H1 (cell line): ENCODE measurements around the gene SEMA4D. TPM values are rescaled to one million over a fixed set of nuclear protein-coding genes. Genes with fewer than 3 reads are reported as not detected.

Experiments used
- CTCF ChIA-PET: fragments of 300-600 bp; sonication (Branson Sonifier 250); formaldehyde crosslinking; loops from one replicate; lab custom pipeline; 2021; ENCODE audit not compliant: partially characterized antibody; lab: Charles Lee
- POLR2A ChIA-PET: fragments of 300-600 bp; sonication (Branson Sonifier 250); formaldehyde crosslinking; loops from one replicate; lab custom pipeline; 2021; ENCODE audit warnings: inconsistent platforms; ENCODE audit not compliant: partially characterized antibody; lab: Charles Lee
- DNase-seq, 2 experiments: peaks; one replicate each; pipeline versions ENCODE4 v3.0.0 to v3.0.0-alpha.2; 2010 to 2022; ENCODE audit warnings: low spot score in 2 of 2, low read depth in 1 of 2, mixed read lengths in 1 of 2
- FAIRE-seq: peaks from 2 replicates; lab custom pipeline; 2011; peaks lifted over from hg19 to GRCh38; lab: Jason Lieb, UNC
- H2AFZ ChIP-seq: 2 replicates; pipeline ENCODE4 v1.8.1; 2012; ENCODE audit warnings: low read length, inconsistent platforms
- H2AK5ac ChIP-seq: 2 replicates; pipeline ENCODE4 v1.6.1; 2013; ENCODE audit warnings: low read depth, low read length
- H2BK120ac ChIP-seq: replicated peaks from 2 replicates; pipeline ENCODE3; 2013; ENCODE audit warnings: low read depth, low read length, inconsistent platforms
- H2BK12ac ChIP-seq: 2 replicates; pipeline ENCODE4 v1.6.1; 2013; ENCODE audit warnings: low read depth, low read length
- H2BK15ac ChIP-seq: 2 replicates; pipeline ENCODE4 v1.6.1; 2013; ENCODE audit warnings: low read length
- H2BK20ac ChIP-seq: 2 replicates; pipeline ENCODE4 v1.6.1; 2013; ENCODE audit warnings: low read length
- H2BK5ac ChIP-seq: 2 replicates; pipeline ENCODE4 v1.6.1; 2013; ENCODE audit warnings: low read depth, low read length
- H3K14ac ChIP-seq: 2 replicates; pipeline ENCODE4 v1.6.1; 2013; ENCODE audit warnings: inconsistent platforms; ENCODE audit not compliant: insufficient read length
- H3K18ac ChIP-seq: 2 replicates; pipeline ENCODE4 v1.6.1; 2013; ENCODE audit warnings: low read length; ENCODE audit errors: extremely low read depth
- H3K23ac ChIP-seq: 2 replicates; pipeline ENCODE4 v1.6.1; 2013; ENCODE audit warnings: inconsistent platforms; ENCODE audit not compliant: insufficient read length
- H3K23me2 ChIP-seq: 2 replicates; pipeline ENCODE4 v1.6.1; 2013; ENCODE audit warnings: low read depth, low read length
- H3K27ac ChIP-seq: 2 replicates; pipeline ENCODE4 v1.6.1; 2011; ENCODE audit warnings: low read depth, low read length, inconsistent platforms
- H3K27me3 ChIP-seq, 4 experiments: replicated peaks in 1 of 4; 1 replicate in 1 of 4; 2 replicates in 3 of 4; pipeline versions ENCODE4 v1.6.1 to v1.8.1; 2011 to 2013; ENCODE audit warnings: low read length in 3 of 4, mild to moderate bottlenecking in 3 of 4, inconsistent platforms in 2 of 4, mixed read lengths in 2 of 4, moderate library complexity in 1 of 4; ENCODE audit not compliant: control insufficient read depth in 3 of 4, insufficient read depth in 3 of 4; ENCODE audit errors: extremely low read depth in 1 of 4
- H3K36me3 ChIP-seq, 4 experiments: 2 replicates each; pipeline versions ENCODE4 v1.6.1 to v1.8.1; 2011 to 2013; ENCODE audit warnings: mild to moderate bottlenecking in 4 of 4, low read length in 3 of 4, moderate library complexity in 2 of 4, control low read depth in 1 of 4, inconsistent platforms in 1 of 4; ENCODE audit not compliant: insufficient read depth in 4 of 4, control insufficient read depth in 2 of 4
- H3K4ac ChIP-seq: replicated peaks from 2 replicates; pipeline ENCODE3; 2013; ENCODE audit warnings: low read length, low read depth, mixed read lengths, inconsistent platforms; ENCODE audit not compliant: insufficient read length
- H3K4me1 ChIP-seq, 4 experiments: replicated peaks in 1 of 4; 1 replicate in 1 of 4; 2 replicates in 3 of 4; pipeline versions ENCODE4 v1.6.1 to v1.8.1; 2011 to 2013; ENCODE audit warnings: low read length in 3 of 4, inconsistent platforms in 2 of 4, mixed read lengths in 1 of 4; ENCODE audit not compliant: insufficient read depth in 4 of 4, control insufficient read depth in 3 of 4
- H3K4me2 ChIP-seq, 2 experiments: 2 replicates each; pipeline versions ENCODE4 v1.6.1 to v1.8.1; 2011 to 2013; ENCODE audit warnings: low read depth in 2 of 2, low read length in 2 of 2, control low read depth in 1 of 2, inconsistent platforms in 1 of 2, mild to moderate bottlenecking in 1 of 2; ENCODE audit not compliant: insufficient read depth in 1 of 2
- H3K4me3 ChIP-seq, 4 experiments: fragments of 200-600, 300-600 bp in 1 of 4; sonication (generic), shearing (Covaris generic), sonication (Bioruptor Twin) in 1 of 4; 2 replicates each; pipeline versions ENCODE4 v1.5.1 to v1.8.1; 2011 to 2016; ENCODE audit warnings: low read length in 4 of 4, low read depth in 3 of 4, control low read depth in 2 of 4, inconsistent platforms in 2 of 4, mild to moderate bottlenecking in 2 of 4, mixed read lengths in 1 of 4, moderate library complexity in 1 of 4; ENCODE audit not compliant: insufficient read depth in 2 of 4; ENCODE audit errors: extremely low read depth in 1 of 4
- H3K56ac ChIP-seq: replicated peaks from 2 replicates; pipeline ENCODE3; 2013; ENCODE audit warnings: low read depth, mild to moderate bottlenecking, mixed read lengths, low read length, inconsistent platforms; ENCODE audit not compliant: insufficient read length
- H3K79me1 ChIP-seq: 2 replicates; pipeline ENCODE4 v1.6.1; 2013; ENCODE audit warnings: low read depth, low read length, control low read depth
- H3K79me2 ChIP-seq, 2 experiments: 2 replicates each; pipeline versions ENCODE4 v1.6.1 to v1.8.1; 2012 to 2013; ENCODE audit warnings: low read length in 2 of 2, mild to moderate bottlenecking in 2 of 2, inconsistent platforms in 1 of 2; ENCODE audit not compliant: insufficient read depth in 2 of 2, control insufficient read depth in 1 of 2
- H3K9ac ChIP-seq, 4 experiments: replicated peaks in 1 of 4; 1 replicate in 1 of 4; 2 replicates in 3 of 4; pipeline versions ENCODE4 v1.6.1 to v1.8.1; 2011 to 2013; ENCODE audit warnings: low read depth in 3 of 4, low read length in 3 of 4, control low read depth in 2 of 4, mild to moderate bottlenecking in 2 of 4, moderate library complexity in 2 of 4, inconsistent platforms in 1 of 4; ENCODE audit errors: extremely low read depth in 1 of 4
- H3K9me3 ChIP-seq, 2 experiments: 2 replicates each; pipeline versions ENCODE4 v1.6.1 to v1.8.1; 2012 to 2013; ENCODE audit warnings: mild to moderate bottlenecking in 2 of 2, moderate library complexity in 2 of 2, control low read depth in 1 of 2, inconsistent platforms in 1 of 2, low read depth in 1 of 2, low read length in 1 of 2, mixed read lengths in 1 of 2; ENCODE audit not compliant: insufficient read depth in 2 of 2
- H4K20me1 ChIP-seq, 2 experiments: replicated peaks in 1 of 2; 2 replicates each; pipeline versions ENCODE3 to v1.8.1; 2011 to 2013; ENCODE audit warnings: inconsistent platforms in 2 of 2, low read length in 2 of 2, mild to moderate bottlenecking in 1 of 2; ENCODE audit not compliant: insufficient read depth in 2 of 2, control insufficient read depth in 1 of 2
- H4K5ac ChIP-seq: 2 replicates; pipeline ENCODE4 v1.6.1; 2013; ENCODE audit warnings: low read length, low read depth, mixed read lengths, inconsistent platforms; ENCODE audit not compliant: insufficient read length
- H4K8ac ChIP-seq: 2 replicates; pipeline ENCODE4 v1.8.0; 2013; ENCODE audit warnings: mild to moderate bottlenecking, moderate library complexity, low read length, inconsistent platforms; ENCODE audit not compliant: insufficient read depth; ENCODE audit errors: extremely low read depth
- H4K91ac ChIP-seq: replicated peaks from 2 replicates; pipeline ENCODE3; 2013; ENCODE audit warnings: low read length, mixed read lengths, inconsistent platforms; ENCODE audit not compliant: insufficient read length
- ASH2L ChIP-seq: fragments of 200-600, 300-600 bp; sonication (generic); IDR thresholded peaks from one replicate; pipeline ENCODE4 v1.7.1; 2017; ENCODE audit warnings: low read length
- CHD1 ChIP-seq: IDR thresholded peaks from 2 replicates; pipeline ENCODE4 v1.6.1; 2012; ENCODE audit warnings: low read depth, low read length, improper control_type of control experiment
- CHD2 ChIP-seq: IDR thresholded peaks from 2 replicates; pipeline ENCODE4 v1.6.1; 2012; ENCODE audit warnings: low read length, improper control_type of control experiment
- HDAC6 ChIP-seq: IDR thresholded peaks from one replicate; pipeline ENCODE4 v1.7.1; 2012; ENCODE audit warnings: low read depth, mild to moderate bottlenecking, inconsistent platforms, low read length, moderate library complexity
- MAFK ChIP-seq: IDR thresholded peaks from 2 replicates; pipeline ENCODE4 v1.6.1; 2012; ENCODE audit warnings: low read depth, mild to moderate bottlenecking, improper control_type of control experiment, low read length
- NRF1 ChIP-seq: IDR thresholded peaks from 2 replicates; pipeline ENCODE4 v1.6.1; 2011; ENCODE audit warnings: mild to moderate bottlenecking, low read depth, low read length, improper control_type of control experiment
- RNF2 ChIP-seq: fragments of 200-900, 300-1000 bp; sonication (generic); IDR thresholded peaks from 2 replicates; pipeline ENCODE4 v1.7.1; 2016; ENCODE audit warnings: borderline replicate concordance, low read depth, mild to moderate bottlenecking, antibody characterized with exemption, low read length; ENCODE audit not compliant: poor library complexity, severe bottlenecking; ENCODE audit errors: missing control alignments
- SAP30 ChIP-seq: fragments of 300-600 bp; sonication (generic); IDR thresholded peaks from 2 replicates; pipeline ENCODE4 v1.7.1; 2012; ENCODE audit warnings: low read length, moderate library complexity, mild to moderate bottlenecking, inconsistent platforms; ENCODE audit not compliant: insufficient read depth, insufficient replicate concordance
- SIRT6 ChIP-seq: IDR thresholded peaks from one replicate; pipeline ENCODE4 v1.7.1; 2012; ENCODE audit warnings: low read length, inconsistent platforms
- SP1 ChIP-seq: IDR thresholded peaks from 2 replicates; pipeline ENCODE4 v1.6.1; 2011; ENCODE audit warnings: low read depth, low read length
- SP2 ChIP-seq: IDR thresholded peaks from 2 replicates; pipeline ENCODE4 v1.6.1; 2012; ENCODE audit warnings: mild to moderate bottlenecking, low read length, inconsistent platforms
- SRF ChIP-seq: IDR thresholded peaks from 2 replicates; pipeline ENCODE4 v1.6.1; 2011; ENCODE audit warnings: mild to moderate bottlenecking, low read depth, low read length, moderate library complexity
- TAF1 ChIP-seq: IDR thresholded peaks from 2 replicates; pipeline ENCODE4 v1.6.1; 2011; ENCODE audit warnings: mild to moderate bottlenecking, low read depth, low read length
- YY1 ChIP-seq: IDR thresholded peaks from 2 replicates; pipeline ENCODE4 v1.6.1; 2011; ENCODE audit warnings: low read depth, mild to moderate bottlenecking, low read length
- whole genome bisulfite sequencing, 2 experiments: shearing (Covaris generic) in 1 of 2; methylation state at CpG; one replicate each; pipeline versions ENCODE4 v1.1.6 to v1.1.7; 2013 to 2015; ENCODE audit warnings: low lambda C conversion rate in 2 of 2, mixed read lengths in 2 of 2, inconsistent platforms in 1 of 2, low coverage in 1 of 2, missing lambda C conversion rate in 1 of 2; ENCODE audit not compliant: insufficient replicate concordance in 2 of 2, insufficient coverage in 1 of 2, insufficient read length in 1 of 2; ENCODE audit errors: extremely low coverage in 1 of 2, missing lambda C conversion rate in 1 of 2; 5-methylcytosine and 5-hydroxymethylcytosine counted together
- polyA plus RNA-seq, 7 experiments: library from polyadenylated mRNA; depleted of rRNA in 3 of 7; stranded (reverse) in 5 of 7; unstranded in 2 of 7; fragments of >200 nt in 5 of 7; fragments of 200-250 nt in 2 of 7; gene quantifications; 1 replicate in 5 of 7; 2 replicates in 1 of 7; 4 replicates in 1 of 7; pipeline versions ENCODE4 v1.2.1 to v1.2.3, GENCODE V29; 2011 to 2013; ENCODE audit warnings: missing spikeins in 2 of 7, mixed read lengths in 2 of 7
- total RNA-seq: library from RNA; stranded (reverse); fragmentation: NEBNext Ultra II Directional; extraction: Animal tissue kit (Norgen Biotek cat#: 25700); gene quantifications from 2 replicates; pipeline ENCODE4 v1.2.1, GENCODE V29; 2021

The SEMA4D gene
- total and polyA plus RNA-seq, 2 of the 8 experiments (the other 6 are each of a cell fraction or from before 2014, with no cell fraction given), result 21.0 to 70.4 TPM

GRCh38 chr9:89379508-89380115, 118.3 kb downstream of the SEMA4D start:
- Histone ChIP-seq H3K4me2 (no peak overlapping the region), H3K23me2 (no peaks in the 10 kb centered on the region), H4K91ac (no peak overlapping the region), H2BK12ac (no peak overlapping the region), H3K79me2 (no peaks in the 10 kb centered on the region), H3K4ac (no peak overlapping the region), H4K20me1 (peaks cover 4 to 12% of the 10 kb centered on the region in 2 experiments), H2BK120ac (no peak overlapping the region), H3K23ac (no peak overlapping the region), H2BK15ac (no peak overlapping the region), H3K27ac (no peak overlapping the region), H3K18ac (no peak overlapping the region), H3K4me3 (no peak overlapping the region), H3K27me3 (no peaks in the 10 kb centered on the region), H3K9me3 (no peaks in the 10 kb centered on the region), H4K5ac (no peak overlapping the region), H4K8ac (no peak overlapping the region), H2BK20ac (no peak overlapping the region), H2AFZ (no peak overlapping the region), H3K4me1 (no peaks in the 10 kb centered on the region), H3K36me3 (peaks cover 6 to 16% (median 7%) of the 10 kb centered on the region in 4 experiments; a peak in 6 of 8 replicates), H2AK5ac (no peak overlapping the region), H3K79me1 (no peaks in the 10 kb centered on the region), H3K14ac (no peak overlapping the region), H3K9ac (no peak overlapping the region), H3K56ac (no peak overlapping the region), H2BK5ac (no peak overlapping the region)
- no peak for DNase-seq
- no peak for FAIRE-seq
- CTCF ChIA-PET, result interaction anchor here (0.9 to 1.3 kb wide), 3 partner anchors 10 to 214 kb away, joined by 3 to 5 read pairs (median 3); no protein-coding TSS in a partner anchor
- 94% methylated on average over 14 of the region's 14 CpGs; no CpG with 5 or more reads in 1 of the 2 experiments for WGBS, 2 experiments
- TF ChIP-seq SRF, result no peak
- no peak for TF ChIP-seq SIRT6
- TF ChIP-seq SP2, result no peak
- TF ChIP-seq RNF2, result no peak
- no peak for TF ChIP-seq ASH2L
- TF ChIP-seq TAF1, result no peak
- no peak for TF ChIP-seq HDAC6
- no peak for TF ChIP-seq MAFK
- no peak for TF ChIP-seq SP1
- TF ChIP-seq YY1, result no peak
- TF ChIP-seq CHD1, result no peak
- no peak for TF ChIP-seq SAP30
- TF ChIP-seq NRF1, result no peak
- no peak for TF ChIP-seq CHD2
- POLR2A ChIA-PET, result interaction anchor here (1.0 to 1.2 kb wide), 2 partner anchors 9 to 12 kb away, joined by 3 read pairs; no protein-coding TSS in a partner anchor
